K562 (cell line): ENCODE measurements around the gene UTP4. TPM values are rescaled to one million over a fixed set of nuclear protein-coding genes. Genes with fewer than 3 reads are reported as not detected.
A peak's percentile ranks its signal among the peaks of the same experiment; 100 is the strongest.

Experiments used
- DEAF1 ChIP-seq: fragments of 450-650 bp; formaldehyde crosslinking; IDR thresholded peaks from 2 replicates; pipeline ENCODE4 v1.4.0; 2020; ENCODE audit warnings: mild to moderate bottlenecking, moderate library complexity
- E2F6 ChIP-seq, 2 experiments: IDR thresholded peaks; 2 replicates each; pipeline ENCODE4 v1.6.1; 2011; ENCODE audit warnings: borderline replicate concordance in 1 of 2, control low read depth in 1 of 2, low read depth in 1 of 2, low read length in 1 of 2, mild to moderate bottlenecking in 1 of 2, mixed read lengths in 1 of 2, moderate library complexity in 1 of 2; ENCODE audit not compliant: insufficient read depth in 1 of 2, insufficient read length in 1 of 2, poor library complexity in 1 of 2, severe bottlenecking in 1 of 2; ENCODE audit errors: extremely low read depth in 1 of 2
- IRF2 ChIP-seq: sonication (generic); formaldehyde crosslinking; IDR thresholded peaks from 2 replicates; pipeline ENCODE4 v1.8.1; 2022; ENCODE audit warnings: mild to moderate bottlenecking, missing genetic modification reagents
- KAT7 ChIP-seq: sonication (generic); formaldehyde crosslinking; IDR thresholded peaks from 2 replicates; pipeline ENCODE4 v1.8.0; 2022; ENCODE audit warnings: missing genetic modification reagents, mild to moderate bottlenecking, borderline replicate concordance
- MBD2 ChIP-seq: sonication (generic); IDR thresholded peaks from 2 replicates; pipeline ENCODE4 v1.6.1; 2016; ENCODE audit warnings: low read depth, borderline replicate concordance
- MEIS2 ChIP-seq: fragments of 450-650 bp; IDR thresholded peaks from 2 replicates; pipeline ENCODE4 v1.6.1; 2014; ENCODE audit warnings: mild to moderate bottlenecking; ENCODE audit not compliant: partially characterized antibody
- RCOR1 ChIP-seq, 2 experiments: IDR thresholded peaks; 2 replicates each; pipeline ENCODE4 v1.6.1; 2012; ENCODE audit warnings: low read depth in 2 of 2, low read length in 2 of 2, borderline replicate concordance in 1 of 2, improper control_type of control experiment in 1 of 2
- SMC3 ChIP-seq: conservative IDR thresholded peaks from 2 replicates; pipeline ENCODE4 v1.6.1; 2011; ENCODE audit warnings: low read depth, low read length, improper control_type of control experiment; ENCODE audit not compliant: insufficient read depth
- TAF1 ChIP-seq: IDR thresholded peaks from 2 replicates; pipeline ENCODE4 v1.6.1; 2011; ENCODE audit warnings: mild to moderate bottlenecking, low read length, moderate library complexity; ENCODE audit not compliant: insufficient read depth, control insufficient read depth, severe bottlenecking; ENCODE audit errors: extremely low read depth
- ZBTB1 ChIP-seq: sonication (generic); formaldehyde crosslinking; IDR thresholded peaks from 2 replicates; pipeline ENCODE4 v1.8.1; 2023; ENCODE audit warnings: missing genetic modification reagents, low read depth, mild to moderate bottlenecking, borderline replicate concordance
- ZNF124 ChIP-seq: sonication (generic); formaldehyde crosslinking; IDR thresholded peaks from 2 replicates; pipeline ENCODE4 v1.8.1; 2022; ENCODE audit warnings: missing genetic modification reagents
- ZNF583 ChIP-seq: fragments of 250-450 bp; sonication (Bioruptor Pico); IDR thresholded peaks from 2 replicates; pipeline ENCODE4 v1.4.0; 2020
- polyA plus RNA-seq, 8 experiments: library from polyadenylated mRNA; depleted of rRNA in 4 of 8; stranded (reverse) in 5 of 8; unstranded in 3 of 8; fragments of >200 nt; fragmentation: Nextera tagmentation in 2 of 8; fragmentation: Illumina TruSeq in 1 of 8; extraction: Ambion mirVana in 2 of 8; extraction: Trizol in 1 of 8; gene quantifications; 2 replicates each; pipeline versions ENCODE4 v1.2.1 to v1.2.3, GENCODE V29; 2011 to 2014; ENCODE audit warnings: inconsistent platforms in 1 of 8, missing spikeins in 1 of 8
- total RNA-seq, 7 experiments: library from RNA; depleted of rRNA in 6 of 7; stranded (reverse); fragments of >200 nt in 6 of 7; fragmentation: Illumina TruSeq in 2 of 7; extraction: Trizol in 2 of 7; gene quantifications; 2 replicates each; pipeline versions ENCODE4 v1.2.1 to v1.2.3, GENCODE V29; 2011 to 2021; ENCODE audit warnings: low replicate concordance in 1 of 7
- TF ChIP-seq, protein P1 (sequence below): fragments of 250-450 bp; sonication (Bioruptor Pico); IDR thresholded peaks from 2 replicates; pipeline ENCODE4 v1.6.1; 2021; ENCODE audit warnings: mild to moderate bottlenecking
- TF ChIP-seq, protein P2 (sequence below): sonication (generic); formaldehyde crosslinking; IDR thresholded peaks from 2 replicates; pipeline ENCODE4 v1.8.0; 2022; ENCODE audit warnings: missing genetic modification reagents, mild to moderate bottlenecking, borderline replicate concordance
- TF ChIP-seq, protein P3 (sequence below), 3 experiments: IDR thresholded peaks in 2 of 3; conservative IDR thresholded peaks in 1 of 3; 2 replicates each; pipeline ENCODE4 v1.5.1; 2011 to 2012; ENCODE audit warnings: low read length in 3 of 3, mild to moderate bottlenecking in 3 of 3, control low read depth in 2 of 3, improper control_type of control experiment in 1 of 3, inconsistent platforms in 1 of 3, low read depth in 1 of 3, mixed read lengths in 1 of 3, moderate library complexity in 1 of 3; ENCODE audit not compliant: insufficient read depth in 2 of 3
- TF ChIP-seq, protein P4 (sequence below): fragments of 450-650 bp; formaldehyde crosslinking; IDR thresholded peaks from 2 replicates; pipeline ENCODE4 v1.4.0; 2022; ENCODE audit warnings: missing genetic modification characterization

UTP4 gene
- total and polyA plus RNA-seq, 9 of the 15 experiments (the other 6 are each of a cell fraction or from before 2014, with no cell fraction given): 46.1 to 203 (median 145) TPM

DNA sequence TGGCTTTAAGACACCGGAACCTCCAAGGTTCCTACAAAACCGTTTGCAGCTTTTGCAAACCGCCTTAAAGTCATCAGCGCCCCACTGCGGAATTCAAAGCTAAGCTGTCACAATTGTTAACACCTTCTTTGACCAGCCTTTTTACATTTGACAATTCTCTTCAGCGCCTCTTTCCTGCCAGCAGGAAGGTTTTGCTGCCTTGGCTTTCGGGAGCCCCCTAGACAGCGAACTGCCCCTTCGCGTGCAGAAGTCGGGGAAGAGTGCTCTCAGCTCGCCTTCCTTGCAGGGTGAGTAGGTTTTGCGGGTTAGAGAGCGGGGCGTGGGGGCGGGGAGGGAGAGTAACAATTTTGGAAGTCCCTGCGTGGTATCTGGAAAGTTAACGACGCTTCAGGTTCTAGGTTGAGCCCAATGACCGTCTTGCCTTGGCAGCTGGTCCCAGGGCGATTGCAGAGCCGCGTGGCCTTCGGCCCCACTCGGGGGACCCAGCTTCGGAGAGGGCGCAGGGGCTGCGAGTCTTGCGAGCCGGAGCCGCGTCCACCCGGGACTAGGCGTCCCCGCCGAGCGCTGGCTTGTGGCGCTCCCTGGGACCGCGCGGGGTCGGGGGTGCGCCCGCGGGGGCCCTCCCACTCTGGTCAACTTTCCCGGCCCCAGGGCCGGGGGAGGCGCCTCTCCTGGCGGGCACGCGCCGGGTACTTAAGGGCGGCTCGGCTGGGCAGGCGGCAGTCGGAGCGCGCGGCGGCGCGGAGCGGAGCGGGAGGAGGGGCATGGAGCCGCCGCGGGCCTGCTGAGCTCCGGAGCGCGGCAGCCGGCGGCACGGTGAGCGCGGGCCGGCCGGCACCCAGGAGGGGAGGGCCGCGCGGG lies 26.7 kb upstream of the UTP4 start, which contains the start of gene HAS3 (continued):
- TF ChIP-seq MBD2: no peak
- TF ChIP-seq ZBTB1 (CRISPR knock-in tag): no peak
- TF ChIP-seq ZNF124 (CRISPR knock-in tag): no peak
- TF ChIP-seq IRF2 (CRISPR knock-in tag): no peak
- TF ChIP-seq, protein P1, sequence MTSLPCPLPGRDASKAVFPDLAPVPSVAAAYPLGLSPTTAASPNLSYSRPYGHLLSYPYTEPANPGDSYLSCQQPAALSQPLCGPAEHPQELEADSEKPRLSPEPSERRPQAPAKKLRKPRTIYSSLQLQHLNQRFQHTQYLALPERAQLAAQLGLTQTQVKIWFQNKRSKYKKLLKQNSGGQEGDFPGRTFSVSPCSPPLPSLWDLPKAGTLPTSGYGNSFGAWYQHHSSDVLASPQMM: no peak
- TF ChIP-seq ZNF583 (CRISPR knock-in tag): no peak
- 0 out of 2 replicates have a peak, but pooled peaks have one; percentile 26 for TF ChIP-seq SMC3
- no peak for TF ChIP-seq TAF1
- TF ChIP-seq, protein P2, sequence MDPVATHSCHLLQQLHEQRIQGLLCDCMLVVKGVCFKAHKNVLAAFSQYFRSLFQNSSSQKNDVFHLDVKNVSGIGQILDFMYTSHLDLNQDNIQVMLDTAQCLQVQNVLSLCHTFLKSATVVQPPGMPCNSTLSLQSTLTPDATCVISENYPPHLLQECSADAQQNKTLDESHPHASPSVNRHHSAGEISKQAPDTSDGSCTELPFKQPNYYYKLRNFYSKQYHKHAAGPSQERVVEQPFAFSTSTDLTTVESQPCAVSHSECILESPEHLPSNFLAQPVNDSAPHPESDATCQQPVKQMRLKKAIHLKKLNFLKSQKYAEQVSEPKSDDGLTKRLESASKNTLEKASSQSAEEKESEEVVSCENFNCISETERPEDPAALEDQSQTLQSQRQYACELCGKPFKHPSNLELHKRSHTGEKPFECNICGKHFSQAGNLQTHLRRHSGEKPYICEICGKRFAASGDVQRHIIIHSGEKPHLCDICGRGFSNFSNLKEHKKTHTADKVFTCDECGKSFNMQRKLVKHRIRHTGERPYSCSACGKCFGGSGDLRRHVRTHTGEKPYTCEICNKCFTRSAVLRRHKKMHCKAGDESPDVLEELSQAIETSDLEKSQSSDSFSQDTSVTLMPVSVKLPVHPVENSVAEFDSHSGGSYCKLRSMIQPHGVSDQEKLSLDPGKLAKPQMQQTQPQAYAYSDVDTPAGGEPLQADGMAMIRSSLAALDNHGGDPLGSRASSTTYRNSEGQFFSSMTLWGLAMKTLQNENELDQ (CRISPR knock-in tag): 0 out of 2 replicates have a peak, but pooled peaks have one; percentile 40
- peak in 1 of 2 experiments; percentile 7; a peak in 1 of 4 replicates for TF ChIP-seq RCOR1 (IDR thresholded peaks at IDR 0.05; ENCODE audit: borderline replicate concordance in 1 of 2, low read depth in 2 of 2, low read length in 2 of 2)
- no peak for TF ChIP-seq KAT7 (CRISPR knock-in tag)
- peak; percentile 14 to 87 for TF ChIP-seq E2F6 (IDR thresholded peaks at IDR 0.05; ENCODE audit: borderline replicate concordance in 1 of 2, extremely low read depth in 1 of 2, insufficient read depth in 1 of 2, insufficient read length in 1 of 2, low read depth in 1 of 2, low read length in 1 of 2, poor library complexity in 1 of 2, severe bottlenecking in 1 of 2)
- TF ChIP-seq, protein P3, sequence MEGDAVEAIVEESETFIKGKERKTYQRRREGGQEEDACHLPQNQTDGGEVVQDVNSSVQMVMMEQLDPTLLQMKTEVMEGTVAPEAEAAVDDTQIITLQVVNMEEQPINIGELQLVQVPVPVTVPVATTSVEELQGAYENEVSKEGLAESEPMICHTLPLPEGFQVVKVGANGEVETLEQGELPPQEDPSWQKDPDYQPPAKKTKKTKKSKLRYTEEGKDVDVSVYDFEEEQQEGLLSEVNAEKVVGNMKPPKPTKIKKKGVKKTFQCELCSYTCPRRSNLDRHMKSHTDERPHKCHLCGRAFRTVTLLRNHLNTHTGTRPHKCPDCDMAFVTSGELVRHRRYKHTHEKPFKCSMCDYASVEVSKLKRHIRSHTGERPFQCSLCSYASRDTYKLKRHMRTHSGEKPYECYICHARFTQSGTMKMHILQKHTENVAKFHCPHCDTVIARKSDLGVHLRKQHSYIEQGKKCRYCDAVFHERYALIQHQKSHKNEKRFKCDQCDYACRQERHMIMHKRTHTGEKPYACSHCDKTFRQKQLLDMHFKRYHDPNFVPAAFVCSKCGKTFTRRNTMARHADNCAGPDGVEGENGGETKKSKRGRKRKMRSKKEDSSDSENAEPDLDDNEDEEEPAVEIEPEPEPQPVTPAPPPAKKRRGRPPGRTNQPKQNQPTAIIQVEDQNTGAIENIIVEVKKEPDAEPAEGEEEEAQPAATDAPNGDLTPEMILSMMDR (IDR thresholded peaks at IDR 0.05 in 2 of 3, conservative IDR thresholded peaks at IDR 0.05 in 1 of 3; ENCODE audit: insufficient read depth in 2 of 3, low read depth in 1 of 3, low read length in 3 of 3): peak; percentile 60 to 89 (median 71)
- TF ChIP-seq, protein P4, sequence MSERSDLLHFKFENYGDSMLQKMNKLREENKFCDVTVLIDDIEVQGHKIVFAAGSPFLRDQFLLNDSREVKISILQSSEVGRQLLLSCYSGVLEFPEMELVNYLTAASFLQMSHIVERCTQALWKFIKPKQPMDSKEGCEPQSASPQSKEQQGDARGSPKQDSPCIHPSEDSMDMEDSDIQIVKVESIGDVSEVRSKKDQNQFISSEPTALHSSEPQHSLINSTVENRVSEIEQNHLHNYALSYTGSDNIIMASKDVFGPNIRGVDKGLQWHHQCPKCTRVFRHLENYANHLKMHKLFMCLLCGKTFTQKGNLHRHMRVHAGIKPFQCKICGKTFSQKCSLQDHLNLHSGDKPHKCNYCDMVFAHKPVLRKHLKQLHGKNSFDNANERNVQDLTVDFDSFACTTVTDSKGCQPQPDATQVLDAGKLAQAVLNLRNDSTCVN (CRISPR knock-in tag): no peak
- TF ChIP-seq DEAF1: 0 out of 2 replicates have a peak, but pooled peaks have one; percentile 42
- TF ChIP-seq MEIS2: peak; percentile 54
